Peyer's patch (tissue), 4 donors: ENCODE results near the gene DOCK4. TPM values are rescaled to one million over a fixed set of nuclear protein-coding genes. Genes with fewer than 3 reads are reported as not detected.

Source experiments
- DNase-seq, 3 donors: peaks; one replicate each; pipeline ENCODE4 v3.0.0-alpha.2; 2017 to 2019
- H3K27ac ChIP-seq, 4 donors: fragments of 200-600 bp; sonication (generic); one replicate each; pipeline ENCODE4 v1.5.1; 2016 to 2019
- H3K27me3 ChIP-seq, 2 donors: fragments of 200-600 bp; sonication (generic); one replicate each; pipeline ENCODE4 v1.5.1; 2019
- H3K36me3 ChIP-seq, 3 donors: fragments of 200-600 bp; sonication (generic); one replicate each; pipeline ENCODE4 v1.5.1; 2016 to 2019
- H3K4me1 ChIP-seq, 4 donors: fragments of 200-600 bp; sonication (generic); one replicate each; pipeline ENCODE4 v1.5.1; 2016 to 2019
- H3K4me3 ChIP-seq, 4 donors: fragments of 200-600 bp; sonication (generic); 1 replicate in 3 of 4; 2 replicates in 1 of 4; pipeline ENCODE4 v1.5.1; 2016 to 2019; ENCODE audit warnings: mild to moderate bottlenecking in 1 of 4
- H3K9me3 ChIP-seq, 4 donors: fragments of 200-600 bp; sonication (generic); one replicate each; pipeline ENCODE4 v1.5.1; 2016 to 2019; ENCODE audit warnings: mild to moderate bottlenecking in 1 of 4
- CTCF ChIP-seq, 6 experiments: fragments of 450-650 bp in 4 of 6; fragments of 200-600 bp in 2 of 6; sonication (generic) in 1 of 6; IDR thresholded peaks; one replicate each; pipeline ENCODE4 v1.5.1; 2017 to 2019; ENCODE audit warnings: antibody characterized with exemption in 6 of 6, mild to moderate bottlenecking in 3 of 6, moderate library complexity in 1 of 6
- POLR2A ChIP-seq, 2 donors: fragments of 450-650 bp; IDR thresholded peaks; one replicate each; pipeline ENCODE4 v1.5.1; 2017; ENCODE audit warnings: antibody characterized with exemption in 2 of 2, mild to moderate bottlenecking in 2 of 2, moderate library complexity in 2 of 2
- total RNA-seq, 4 donors: library from RNA; depleted of rRNA; stranded (reverse); fragments of >200 nt; gene quantifications; one replicate each; pipeline ENCODE4 v1.1.0, GENCODE V29; 2016

DOCK4 gene
- total RNA-seq, 4 donors from 2014 or later, result 5.1 to 52.8 (median 15.5) TPM

GRCh38 chr7:112147793-112148361 lies 58.3 kb downstream of the DOCK4 start:
- no peak overlapping the region for H3K27ac ChIP-seq
- H3K27me3 ChIP-seq, result no peaks in the 10 kb centered on the region
- no peak overlapping the region for H3K4me3 ChIP-seq
- H3K9me3 ChIP-seq, result no peaks in the 10 kb centered on the region
- no peak for DNase-seq
- no peaks in the 10 kb centered on the region for H3K4me1 ChIP-seq
- no peaks in the 10 kb centered on the region for H3K36me3 ChIP-seq
- TF ChIP-seq POLR2A (IDR thresholded peaks at IDR 0.05) (no peak), CTCF (IDR thresholded peaks at IDR 0.05) (no peak)

- TF ChIP-seq CTCF (IDR thresholded peaks at IDR 0.05) (no peak), POLR2A (IDR thresholded peaks at IDR 0.05) (no peak)
- no peaks in the 10 kb centered on the region for H3K4me1 ChIP-seq
- H3K27me3 ChIP-seq, result no peaks in the 10 kb centered on the region
- DNase-seq, result no peak
- H3K4me3 ChIP-seq, result no peak overlapping the region
- no peaks in the 10 kb centered on the region for H3K9me3 ChIP-seq
- no peak overlapping the region for H3K27ac ChIP-seq
- no peaks in the 10 kb centered on the region for H3K36me3 ChIP-seq
These were observed 61.0 kb downstream of the DOCK4 start for GRCh38 chr7:112145206-112145605.

GRCh38 chr7:112144284-112145059 lies 61.7 kb downstream of the DOCK4 start:
- no peaks in the 10 kb centered on the region for H3K4me1 ChIP-seq
- TF ChIP-seq POLR2A (IDR thresholded peaks at IDR 0.05) (no peak), CTCF (IDR thresholded peaks at IDR 0.05) (no peak)
- H3K27ac ChIP-seq, result no peak overlapping the region
- no peaks in the 10 kb centered on the region for H3K36me3 ChIP-seq
- no peak overlapping the region for H3K4me3 ChIP-seq
- no peak for DNase-seq
- H3K27me3 ChIP-seq, result no peaks in the 10 kb centered on the region
- H3K9me3 ChIP-seq, result no peaks in the 10 kb centered on the region

GRCh38 chr7:112143582-112143981 lies 62.6 kb downstream of the DOCK4 start:
- TF ChIP-seq POLR2A (IDR thresholded peaks at IDR 0.05) (no peak), CTCF (IDR thresholded peaks at IDR 0.05) (no peak)
- DNase-seq, result no peak
- no peaks in the 10 kb centered on the region for H3K36me3 ChIP-seq
- H3K4me3 ChIP-seq, result no peak overlapping the region
- H3K27me3 ChIP-seq, result no peaks in the 10 kb centered on the region
- no peaks in the 10 kb centered on the region for H3K9me3 ChIP-seq
- H3K27ac ChIP-seq, result no peak overlapping the region
- H3K4me1 ChIP-seq, result no peaks in the 10 kb centered on the region

- H3K4me1 ChIP-seq, result no peaks in the 10 kb centered on the region
- no peaks in the 10 kb centered on the region for H3K27me3 ChIP-seq
- TF ChIP-seq POLR2A (IDR thresholded peaks at IDR 0.05) (no peak), CTCF (IDR thresholded peaks at IDR 0.05) (no peak)
- no peak for DNase-seq
- no peak overlapping the region for H3K27ac ChIP-seq
- H3K36me3 ChIP-seq, result no peaks in the 10 kb centered on the region
- H3K9me3 ChIP-seq, result no peaks in the 10 kb centered on the region
- no peak overlapping the region for H3K4me3 ChIP-seq
These were observed 63.1 kb downstream of the DOCK4 start for GRCh38 chr7:112143136-112143535.
